Measurements from ENCODE around the gene ATAD3C. TPM values are rescaled to one million over a fixed set of nuclear protein-coding genes. Genes with fewer than 3 reads are reported as not detected.

The ATAD3C gene
- total RNA-seq, 4 donors from 2014 or later: 0.32 to 2.4 (median 0.58) TPM

DNA sequence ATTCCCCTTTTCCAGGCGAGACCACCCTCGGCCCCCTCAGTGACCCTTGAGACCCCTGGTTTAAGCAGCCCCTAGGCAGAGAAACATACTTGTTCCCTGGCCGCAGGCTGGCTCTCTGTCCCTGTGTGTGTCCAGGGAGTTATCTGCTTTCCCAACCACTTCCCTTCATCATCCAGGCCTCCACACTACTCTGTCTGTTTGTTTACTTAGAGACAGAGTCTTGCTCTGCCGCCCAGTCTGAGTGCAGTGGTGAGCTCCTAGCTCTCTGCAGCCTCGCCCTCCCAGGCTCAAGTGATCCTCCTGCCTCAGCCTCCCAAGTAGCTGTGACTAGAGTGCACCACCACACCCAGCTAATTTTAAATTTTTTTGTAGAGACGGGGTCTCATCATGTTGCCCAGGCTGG lies 19.8 kb upstream of the ATAD3C start:
- H3K27ac ChIP-seq (replicated peaks in 1 of 4): peak overlapping the region; percentile 96 to 98 (median 97)
- intact Hi-C loops (cut with DNase I): no loop called here
- 41% methylated on average over 6 of the region's 6 CpGs for WGBS

DNA sequence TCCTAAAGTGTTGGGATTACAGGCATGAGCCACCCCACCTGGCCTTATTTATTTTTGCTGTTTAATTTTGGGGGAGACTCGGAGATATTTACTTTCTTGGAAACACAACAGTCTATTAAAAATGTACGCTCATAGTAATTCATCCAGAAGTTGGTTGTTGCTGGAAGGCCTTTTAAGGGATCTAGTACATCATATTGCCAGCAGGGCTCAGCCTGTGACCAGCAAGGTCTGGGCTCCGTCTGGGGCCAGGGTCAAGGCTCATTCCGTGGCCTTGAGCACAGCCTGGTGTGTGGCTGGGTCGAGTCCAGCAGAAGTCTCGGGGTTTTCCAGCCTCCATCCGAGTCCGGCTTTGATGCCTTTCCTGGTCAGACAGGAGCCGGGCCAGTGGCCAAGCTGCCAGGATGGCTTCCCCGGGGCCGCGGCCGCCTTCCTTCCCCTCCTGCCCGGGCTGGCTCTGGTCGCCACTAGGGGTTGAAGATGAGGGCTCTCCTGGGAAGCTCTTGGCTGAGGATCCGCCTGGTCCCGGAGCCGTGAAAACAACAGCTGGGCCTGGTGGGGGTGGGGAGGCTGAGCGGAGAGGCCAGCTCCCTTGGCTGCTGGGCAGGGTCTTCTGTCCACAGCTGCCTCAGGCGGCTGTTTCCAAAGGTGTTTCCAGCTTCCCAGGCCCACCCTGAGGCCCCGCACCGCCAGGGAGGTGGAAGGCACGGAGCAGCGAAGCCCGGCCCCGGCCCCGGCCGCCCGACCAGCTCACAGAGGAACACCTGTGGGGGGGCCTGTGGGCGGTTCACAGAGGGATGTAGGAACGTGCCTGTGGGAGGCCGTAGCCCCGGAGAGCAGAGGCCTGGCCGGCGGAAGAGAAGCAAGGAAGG lies 19.1 kb upstream of the ATAD3C start:
- Histone ChIP-seq H3K27ac (replicated peaks in 1 of 4) (peak overlapping the region; percentile 96 to 98 (median 97)), H3K4me1 (peaks cover 73 to 97% (median 87%) of the 10 kb centered on the region in 4 donors), H3K4me3 (peak overlapping the region; percentile 32 to 67 (median 39)), H3K9me3 (no peaks in the 10 kb centered on the region), H3K36me3 (no peaks in the 10 kb centered on the region), H3K27me3 (no peaks in the 10 kb centered on the region)
- no peak for TF ChIP-seq POLR2A (IDR thresholded peaks at IDR 0.05; ENCODE audit: low read depth)
- TF ChIP-seq EP300 (IDR thresholded peaks at IDR 0.05): no peak
- TF ChIP-seq POLR2AphosphoS5 (IDR thresholded peaks at IDR 0.05): peak; percentile 61 to 78
- TF ChIP-seq, protein P1, sequence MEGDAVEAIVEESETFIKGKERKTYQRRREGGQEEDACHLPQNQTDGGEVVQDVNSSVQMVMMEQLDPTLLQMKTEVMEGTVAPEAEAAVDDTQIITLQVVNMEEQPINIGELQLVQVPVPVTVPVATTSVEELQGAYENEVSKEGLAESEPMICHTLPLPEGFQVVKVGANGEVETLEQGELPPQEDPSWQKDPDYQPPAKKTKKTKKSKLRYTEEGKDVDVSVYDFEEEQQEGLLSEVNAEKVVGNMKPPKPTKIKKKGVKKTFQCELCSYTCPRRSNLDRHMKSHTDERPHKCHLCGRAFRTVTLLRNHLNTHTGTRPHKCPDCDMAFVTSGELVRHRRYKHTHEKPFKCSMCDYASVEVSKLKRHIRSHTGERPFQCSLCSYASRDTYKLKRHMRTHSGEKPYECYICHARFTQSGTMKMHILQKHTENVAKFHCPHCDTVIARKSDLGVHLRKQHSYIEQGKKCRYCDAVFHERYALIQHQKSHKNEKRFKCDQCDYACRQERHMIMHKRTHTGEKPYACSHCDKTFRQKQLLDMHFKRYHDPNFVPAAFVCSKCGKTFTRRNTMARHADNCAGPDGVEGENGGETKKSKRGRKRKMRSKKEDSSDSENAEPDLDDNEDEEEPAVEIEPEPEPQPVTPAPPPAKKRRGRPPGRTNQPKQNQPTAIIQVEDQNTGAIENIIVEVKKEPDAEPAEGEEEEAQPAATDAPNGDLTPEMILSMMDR (IDR thresholded peaks at IDR 0.05): peak; percentile 8 to 37 (median 26)
- DNase-seq (ENCODE audit: extremely low spot score): no peak
- 13% methylated on average over 21 of the region's 35 CpGs for WGBS
- intact Hi-C loops (cut with DNase I): no loop called here

More for the DNA sequence above, 19.8 kb upstream of the ATAD3C start:
- no peak overlapping the region for H3K4me3 ChIP-seq
- DNase-seq (ENCODE audit: extremely low spot score): no peak
- no peaks in the 10 kb centered on the region for H3K36me3 ChIP-seq
- H3K9me3 ChIP-seq: no peaks in the 10 kb centered on the region
- peaks cover 66 to 91% (median 80%) of the 10 kb centered on the region in 4 donors for H3K4me1 ChIP-seq
- TF ChIP-seq, protein P1 (IDR thresholded peaks at IDR 0.05): no peak
- TF ChIP-seq POLR2AphosphoS5 (IDR thresholded peaks at IDR 0.05): no peak
- TF ChIP-seq EP300 (IDR thresholded peaks at IDR 0.05): no peak
- TF ChIP-seq POLR2A (IDR thresholded peaks at IDR 0.05; ENCODE audit: low read depth): no peak
- H3K27me3 ChIP-seq: no peaks in the 10 kb centered on the region

DNA sequence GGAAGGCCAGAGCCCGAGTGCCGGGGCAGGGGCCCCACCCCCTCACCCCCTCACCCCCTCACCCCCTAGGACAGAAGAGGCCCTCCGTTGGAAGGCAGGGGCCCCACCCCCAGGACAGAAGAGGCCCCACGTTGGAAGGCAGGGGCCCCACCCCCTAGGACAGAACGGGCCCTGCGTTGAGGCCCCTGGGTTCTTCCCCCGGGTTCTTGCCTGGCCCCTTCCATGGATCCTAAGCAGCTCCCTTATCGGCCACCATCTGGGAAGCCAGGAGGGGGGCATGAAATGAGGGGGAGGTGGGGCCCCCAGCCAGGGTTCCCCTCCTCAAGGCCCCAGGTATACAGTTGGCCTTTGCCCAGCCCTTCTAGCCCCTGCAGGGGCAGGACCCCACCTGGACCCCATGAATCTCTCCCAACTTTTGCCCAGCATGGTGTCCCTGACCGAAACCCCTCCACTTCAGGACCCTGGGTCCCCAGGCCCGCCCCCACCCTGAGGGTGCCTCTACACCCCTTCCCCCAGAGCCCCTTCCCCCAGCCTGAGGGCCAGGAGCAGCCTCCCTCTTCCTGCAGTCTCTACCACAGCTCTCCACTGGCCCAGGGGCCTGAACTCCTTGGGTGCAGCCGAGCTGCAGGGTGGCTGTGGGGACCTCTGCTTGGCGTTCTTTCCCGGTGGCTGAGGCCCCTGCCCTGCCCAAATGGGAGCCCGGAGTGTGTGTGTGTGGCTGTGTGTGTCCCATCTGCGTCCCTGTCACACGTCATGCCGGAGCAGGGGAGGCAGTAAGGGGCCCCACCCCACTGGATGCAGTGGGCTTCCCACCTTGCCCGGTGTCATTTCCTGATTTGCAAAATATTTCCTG lies 18.3 kb upstream of the ATAD3C start:
- peak overlapping the region; percentile 96 to 98 (median 97) for H3K27ac ChIP-seq (replicated peaks in 1 of 4)
- no peaks in the 10 kb centered on the region for H3K9me3 ChIP-seq
- TF ChIP-seq POLR2A (IDR thresholded peaks at IDR 0.05; ENCODE audit: low read depth): no peak
- no peak for TF ChIP-seq POLR2AphosphoS5 (IDR thresholded peaks at IDR 0.05)
- no peak for TF ChIP-seq EP300 (IDR thresholded peaks at IDR 0.05)
- TF ChIP-seq, protein P1 (IDR thresholded peaks at IDR 0.05): no peak
- H3K4me3 ChIP-seq: peak overlapping the region; percentile 32 to 67 (median 39)
- 34% methylated on average over 9 of the region's 18 CpGs for WGBS
- peaks cover 79 to 99% (median 93%) of the 10 kb centered on the region in 4 donors for H3K4me1 ChIP-seq
- DNase-seq (ENCODE audit: extremely low spot score): no peak
- H3K36me3 ChIP-seq: no peaks in the 10 kb centered on the region
- intact Hi-C loops (cut with DNase I): no loop called here
- H3K27me3 ChIP-seq: no peaks in the 10 kb centered on the region

- intact Hi-C loops (cut with DNase I): no loop called here
- TF ChIP-seq POLR2A (IDR thresholded peaks at IDR 0.05; ENCODE audit: low read depth): no peak
- TF ChIP-seq EP300 (IDR thresholded peaks at IDR 0.05): no peak
- TF ChIP-seq POLR2AphosphoS5 (IDR thresholded peaks at IDR 0.05): peak; percentile 10 to 25
Observed at GRCh38 chr1:1431845-1432273, 17.6 kb upstream of the ATAD3C start.

More at GRCh38 chr1:1431845-1432273, 17.6 kb upstream of the ATAD3C start:
- H3K4me1 ChIP-seq: peaks cover 84 to 99% (median 94%) of the 10 kb centered on the region in 4 donors
- H3K27ac ChIP-seq (replicated peaks in 1 of 4): peak overlapping the region; percentile 96 to 98 (median 97)
- no peaks in the 10 kb centered on the region for H3K36me3 ChIP-seq
- no peaks in the 10 kb centered on the region for H3K27me3 ChIP-seq
- H3K9me3 ChIP-seq: no peaks in the 10 kb centered on the region
- H3K4me3 ChIP-seq: peak overlapping the region in 3 of 4 donors; percentile 18 to 70 (median 67)
- 40% methylated on average over 1 of the region's 5 CpGs for WGBS
- no peak for DNase-seq (ENCODE audit: extremely low spot score)
